ENCODE data around the gene PPFIA2.

PPFIA2 gene

GRCh38 chr12:81542065-81543010, 216.8 kb downstream of the PPFIA2 start:
- TF ChIP-seq CTCF (IDR thresholded peaks at IDR 0.05; ENCODE audit: low read depth, low read length) = no peak
- in situ Hi-C loops (cut with HindIII; ENCODE audit: low sequenced_read_pairs) = no loop called here

GRCh38 chr12:81541121-81541520, 218.0 kb downstream of the PPFIA2 start:
- no peak overlapping the region for H3K4me3 ChIP-seq (ENCODE audit: low read depth, low read length)
- no peak for DNase-seq (ENCODE audit: low read depth, low spot score)
- in situ Hi-C loops (cut with HindIII; ENCODE audit: low sequenced_read_pairs) = no loop called here
- no peak for TF ChIP-seq CTCF (IDR thresholded peaks at IDR 0.05; ENCODE audit: low read depth, low read length)

More at GRCh38 chr12:81542065-81543010, 216.8 kb downstream of the PPFIA2 start:
- H3K4me3 ChIP-seq (ENCODE audit: low read depth, low read length) = no peak overlapping the region
- no peak for DNase-seq (ENCODE audit: low read depth, low spot score)

- TF ChIP-seq CTCF (IDR thresholded peaks at IDR 0.05; ENCODE audit: low read depth, low read length) = no peak
- no peak for DNase-seq (ENCODE audit: low read depth, low spot score)
- no peak overlapping the region for H3K4me3 ChIP-seq (ENCODE audit: low read depth, low read length)
- in situ Hi-C loops (cut with HindIII; ENCODE audit: low sequenced_read_pairs) = no loop called here
Observed at GRCh38 chr12:81539279-81539678, 219.9 kb downstream of the PPFIA2 start.

DNA sequence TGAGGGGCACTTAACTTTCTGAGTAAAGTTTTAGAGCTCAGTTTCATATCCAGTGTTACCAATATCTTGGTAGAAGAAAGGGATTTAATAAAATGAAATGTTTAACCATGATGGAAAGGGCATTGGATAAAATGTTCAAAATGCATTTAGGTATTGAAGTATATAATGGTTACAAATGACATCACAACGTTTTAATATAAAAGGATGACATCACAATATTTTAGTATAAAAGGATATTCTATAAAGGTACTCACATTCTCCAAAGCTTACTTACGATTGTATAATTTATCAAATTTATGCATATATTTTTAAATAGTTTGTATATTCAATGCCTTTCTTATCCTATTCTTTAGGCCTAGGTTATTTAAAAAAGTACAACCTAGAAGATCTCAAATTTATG, 226.1 kb downstream of the PPFIA2 start:
- no peak overlapping the region for H3K4me3 ChIP-seq (ENCODE audit: low read depth, low read length)
- in situ Hi-C loops (cut with HindIII; ENCODE audit: low sequenced_read_pairs) = no loop called here
- no peak for TF ChIP-seq CTCF (IDR thresholded peaks at IDR 0.05; ENCODE audit: low read depth, low read length)
- DNase-seq (ENCODE audit: low read depth, low spot score) = no peak

DNA sequence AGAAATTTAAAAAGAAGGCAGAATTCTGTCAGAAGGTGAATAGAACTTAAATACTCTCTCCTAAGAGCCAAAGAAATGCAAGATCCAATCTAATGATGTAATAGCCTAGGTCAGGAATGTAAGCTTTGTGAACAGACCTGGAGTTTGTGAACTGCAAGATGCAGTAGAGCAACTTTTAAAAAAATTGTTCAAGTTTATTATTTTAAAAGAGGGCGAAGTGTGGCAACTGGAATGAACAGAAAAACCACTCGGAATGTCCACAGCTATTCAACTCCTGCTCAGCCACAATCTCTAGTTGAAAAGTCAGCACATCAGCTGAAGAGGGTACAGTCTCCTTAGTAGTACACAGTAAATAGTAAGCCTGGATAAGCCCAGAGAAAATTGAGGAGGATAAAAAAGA, 228.8 kb downstream of the PPFIA2 start:
- DNase-seq (ENCODE audit: low read depth, low spot score) = peak; percentile 38
- no peak overlapping the region for H3K4me3 ChIP-seq (ENCODE audit: low read depth, low read length)
- in situ Hi-C loops (cut with HindIII; ENCODE audit: low sequenced_read_pairs) = no loop called here
- no peak for TF ChIP-seq CTCF (IDR thresholded peaks at IDR 0.05; ENCODE audit: low read depth, low read length)

DNA sequence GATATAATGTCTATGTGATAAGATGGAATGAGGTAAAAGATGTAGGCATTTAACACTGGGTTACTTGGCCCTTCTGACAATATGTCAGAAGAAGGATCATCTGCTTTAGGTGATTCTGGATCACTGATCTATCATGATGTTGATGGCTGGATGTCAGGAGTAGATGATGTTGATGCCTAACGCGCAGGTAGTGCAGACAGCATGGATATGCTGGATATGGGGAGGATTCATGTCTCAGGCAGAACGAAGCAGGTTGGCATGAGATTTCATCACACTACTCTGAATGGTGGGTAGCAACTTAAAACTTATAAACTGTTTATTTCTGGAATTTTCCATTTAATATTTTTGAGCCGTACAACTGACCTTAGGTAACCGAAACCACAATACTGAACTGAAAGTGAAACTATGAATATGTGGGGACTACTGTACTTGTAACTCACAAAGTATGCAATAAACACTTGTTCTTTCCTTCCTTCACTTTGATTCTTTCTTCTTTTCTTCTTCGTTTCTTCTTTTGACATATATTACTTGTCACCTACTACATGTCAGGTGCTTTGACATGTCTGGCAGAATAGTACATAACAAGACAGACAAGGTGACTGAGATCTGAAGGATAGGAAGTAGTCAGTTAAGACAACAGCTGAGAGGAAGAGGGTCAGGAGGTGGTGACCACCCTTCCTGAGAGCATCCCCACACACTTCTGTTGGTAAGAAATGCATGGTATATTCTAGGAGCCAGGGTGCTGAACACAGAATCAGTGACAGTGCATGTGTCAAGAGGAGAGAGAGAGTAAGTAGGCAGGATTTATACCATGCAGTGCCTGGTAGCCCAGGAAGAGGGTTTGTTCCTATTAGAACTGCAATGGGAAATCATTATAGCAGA, 238.8 kb downstream of the PPFIA2 start:
- TF ChIP-seq CTCF (IDR thresholded peaks at IDR 0.05; ENCODE audit: low read depth, low read length) = no peak
- no peak overlapping the region for H3K4me3 ChIP-seq (ENCODE audit: low read depth, low read length)
- in situ Hi-C loops (cut with HindIII; ENCODE audit: low sequenced_read_pairs) = no loop called here
- no peak for DNase-seq (ENCODE audit: low read depth, low spot score)

Data from astrocyte of the spinal cord (primary cell).